K562 (cell line): ENCODE measurements around the gene RAB24. TPM values are rescaled to one million over a fixed set of nuclear protein-coding genes. Genes with fewer than 3 reads are reported as not detected.

ENCODE experiments used
- ATAC-seq: fragments of 200-7000 bp; cut with Tn5 transposase; 3 replicates; pipeline ENCODE4 v1.9.1; 2020; ENCODE audit warnings: moderate library complexity
- BruUV-seq: library from RNA; stranded (reverse); fragments of 400-500 nt; replicated peaks from 2 replicates; lab custom pipeline; 2021; lab: Mats Ljungman, UMichigan
- CTCF ChIA-PET: fragments of 300-600 bp; formaldehyde crosslinking; extraction: SDS; loops from one replicate; lab custom pipeline; 2021; ENCODE audit warnings: low intra/inter-chr PET ratio; lab: Yijun Ruan, JAX
- POLR2A ChIA-PET: fragments of 300-600, 350-650 bp; sonication (Branson Sonifier 250); formaldehyde crosslinking; extraction: SDS; loops from one replicate; lab custom pipeline; 2021; ENCODE audit warnings: antibody characterized with exemption, inconsistent platforms; lab: Yijun Ruan, JAX
- DNase-seq, 4 experiments: peaks; one replicate each; pipeline versions ENCODE4 v3.0.0 to v3.0.0-alpha.2; 2011 to 2018; ENCODE audit warnings: low spot score in 3 of 4, mixed read lengths in 3 of 4; ENCODE audit errors: extremely low read depth in 1 of 4
- FAIRE-seq: peaks from 2 replicates; lab custom pipeline; 2011; peaks lifted over from hg19 to GRCh38; lab: Jason Lieb, UNC
- H2AFZ ChIP-seq: 2 replicates; pipeline ENCODE4 v1.6.0; 2011; ENCODE audit warnings: low read depth, low read length, control low read depth, inconsistent platforms
- H3K27ac ChIP-seq: fragments of 200-600 bp; 3 replicates; pipeline ENCODE4 v1.8.0; 2011; ENCODE audit warnings: low read depth, mild to moderate bottlenecking, control low read depth, inconsistent platforms, low read length, moderate library complexity, mixed read lengths; ENCODE audit errors: extremely low read depth
- H3K27me3 ChIP-seq, 2 experiments: fragments of 300-600 bp in 1 of 2; 2 replicates in 1 of 2; 3 replicates in 1 of 2; pipeline versions ENCODE4 v1.6.0 to v1.8.0; 2011; ENCODE audit warnings: inconsistent platforms in 2 of 2, low read length in 2 of 2, mild to moderate bottlenecking in 1 of 2, mixed read lengths in 1 of 2, moderate library complexity in 1 of 2; ENCODE audit not compliant: control insufficient read depth in 2 of 2, insufficient read depth in 2 of 2
- H3K36me3 ChIP-seq: fragments of 300-600 bp; 3 replicates; pipeline ENCODE4 v1.8.0; 2011; ENCODE audit warnings: mild to moderate bottlenecking, low read length, inconsistent platforms; ENCODE audit not compliant: control insufficient read depth, insufficient read depth
- H3K4me1 ChIP-seq, 2 experiments: fragments of 200-600 bp in 1 of 2; replicated peaks in 1 of 2; 2 replicates in 1 of 2; 3 replicates in 1 of 2; pipeline versions ENCODE4 v1.5.1 to v1.8.0; 2011; ENCODE audit warnings: inconsistent platforms in 2 of 2, low read length in 2 of 2, mild to moderate bottlenecking in 1 of 2, mixed read lengths in 1 of 2, moderate library complexity in 1 of 2; ENCODE audit not compliant: control insufficient read depth in 2 of 2, insufficient read depth in 2 of 2
- H3K4me2 ChIP-seq: 2 replicates; pipeline ENCODE4 v1.6.1; 2011; ENCODE audit warnings: low read length, control low read depth, inconsistent platforms, mixed read lengths; ENCODE audit not compliant: insufficient read depth
- H3K4me3 ChIP-seq: fragments of 200-600 bp; sonication (generic), shearing (Covaris generic); 2 replicates; pipeline ENCODE4 v1.5.1; 2016; ENCODE audit warnings: control low read depth, inconsistent platforms
- H3K79me2 ChIP-seq: fragments of 200-600 bp; 3 replicates; pipeline ENCODE4 v1.8.0; 2011; ENCODE audit warnings: low read length, inconsistent platforms; ENCODE audit not compliant: control insufficient read depth, insufficient read depth
- H3K9ac ChIP-seq, 2 experiments: 2 replicates each; pipeline versions ENCODE4 v1.6.0 to v1.6.1; 2011; ENCODE audit warnings: low read depth in 2 of 2, low read length in 2 of 2, control low read depth in 1 of 2, inconsistent platforms in 1 of 2, mild to moderate bottlenecking in 1 of 2, mixed read lengths in 1 of 2; ENCODE audit not compliant: insufficient read depth in 1 of 2
- H3K9me1 ChIP-seq: one replicate; pipeline ENCODE4 v1.6.0; 2011; ENCODE audit warnings: inconsistent platforms, mild to moderate bottlenecking, low read length, moderate library complexity; ENCODE audit not compliant: control insufficient read depth, insufficient read depth
- H3K9me3 ChIP-seq: replicated peaks from 2 replicates; pipeline ENCODE4 v1.5.1; 2011; ENCODE audit warnings: low read depth, low read length, inconsistent platforms; ENCODE audit not compliant: control insufficient read depth, insufficient read depth
- H4K20me1 ChIP-seq: replicated peaks from 2 replicates; pipeline ENCODE4 v1.6.1; 2011; ENCODE audit warnings: low read length, inconsistent platforms, mixed read lengths; ENCODE audit not compliant: control insufficient read depth, insufficient read depth
- RB1 ChIP-seq: fragments of 450-650 bp; IDR thresholded peaks from 2 replicates; pipeline ENCODE4 v1.6.1; 2017; ENCODE audit warnings: low read depth, mild to moderate bottlenecking
- TEAD1 ChIP-seq, 2 experiments: fragments of 450-650 bp in 1 of 2; sonication (generic) in 1 of 2; formaldehyde crosslinking; IDR thresholded peaks; 2 replicates each; pipeline versions ENCODE4 v1.4.0 to v1.8.0; 2020 to 2022; ENCODE audit warnings: mild to moderate bottlenecking in 2 of 2, missing genetic modification reagents in 1 of 2
- ZNF224 ChIP-seq: sonication (generic); formaldehyde crosslinking; IDR thresholded peaks from 2 replicates; pipeline ENCODE4 v1.8.0; 2022; ENCODE audit warnings: mild to moderate bottlenecking, missing genetic modification reagents
- ZNF830 ChIP-seq: fragments of 250-450 bp; sonication (Bioruptor Pico); IDR thresholded peaks from 2 replicates; pipeline ENCODE4 v1.5.0; 2021; ENCODE audit warnings: mild to moderate bottlenecking
- WGBS: fragments of 100-300 bp; shearing (Covaris generic); methylation state at CpG from one replicate; pipeline ENCODE4 v1.1.6; 2016; ENCODE audit warnings: low coverage, mixed read lengths; ENCODE audit not compliant: insufficient coverage; ENCODE audit errors: missing lambda C conversion rate; 5-methylcytosine and 5-hydroxymethylcytosine counted together
- in situ Hi-C: fragments of 300-500 bp; cut with MboI; formaldehyde crosslinking; loops from 4 replicates; pipeline ENCODE4 v1.15.0; 2018; ENCODE audit warnings: inconsistent platforms, mixed read lengths
- intact Hi-C: fragments of 100-400 bp; cut with micrococcal nuclease; formaldehyde crosslinking; loops from 2 replicates; pipeline ENCODE4 v1.14.2; 2022
- polyA plus RNA-seq, 8 experiments: library from polyadenylated mRNA; depleted of rRNA in 4 of 8; stranded (reverse) in 5 of 8; unstranded in 3 of 8; fragments of >200 nt; fragmentation: Nextera tagmentation in 2 of 8; fragmentation: Illumina TruSeq in 1 of 8; extraction: Ambion mirVana in 2 of 8; extraction: Trizol in 1 of 8; gene quantifications; 2 replicates each; pipeline versions ENCODE4 v1.2.1 to v1.2.3, GENCODE V29; 2011 to 2014; ENCODE audit warnings: inconsistent platforms in 1 of 8, missing spikeins in 1 of 8
- total RNA-seq, 7 experiments: library from RNA; depleted of rRNA in 6 of 7; stranded (reverse); fragments of >200 nt in 6 of 7; fragmentation: Illumina TruSeq in 2 of 7; extraction: Trizol in 2 of 7; gene quantifications; 2 replicates each; pipeline versions ENCODE4 v1.2.1 to v1.2.3, GENCODE V29; 2011 to 2021; ENCODE audit warnings: low replicate concordance in 1 of 7
- TF ChIP-seq, protein P1 (sequence below), 3 experiments: fragments of 200-800 bp in 1 of 3; sonication (Bioruptor generic) in 1 of 3; sonication (generic) in 1 of 3; formaldehyde crosslinking in 1 of 3; IDR thresholded peaks; 2 replicates each; pipeline versions ENCODE4 v1.6.1 to v1.8.0; 2016 to 2022; ENCODE audit warnings: mild to moderate bottlenecking in 2 of 3, missing compliant biosample characterization in 2 of 3, missing genetic modification characterization in 2 of 3, missing genetic modification reagents in 1 of 3
- TF ChIP-seq, protein P2 (sequence below): fragments of 450-650 bp; IDR thresholded peaks from 2 replicates; pipeline ENCODE4 v1.6.1; 2016; ENCODE audit warnings: mild to moderate bottlenecking, moderate library complexity

RAB24 gene
- total and polyA plus RNA-seq, 9 of the 15 experiments (the other 6 are each of a cell fraction or from before 2014, with no cell fraction given), result 13.9 to 107 (median 34.8) TPM

DNA sequence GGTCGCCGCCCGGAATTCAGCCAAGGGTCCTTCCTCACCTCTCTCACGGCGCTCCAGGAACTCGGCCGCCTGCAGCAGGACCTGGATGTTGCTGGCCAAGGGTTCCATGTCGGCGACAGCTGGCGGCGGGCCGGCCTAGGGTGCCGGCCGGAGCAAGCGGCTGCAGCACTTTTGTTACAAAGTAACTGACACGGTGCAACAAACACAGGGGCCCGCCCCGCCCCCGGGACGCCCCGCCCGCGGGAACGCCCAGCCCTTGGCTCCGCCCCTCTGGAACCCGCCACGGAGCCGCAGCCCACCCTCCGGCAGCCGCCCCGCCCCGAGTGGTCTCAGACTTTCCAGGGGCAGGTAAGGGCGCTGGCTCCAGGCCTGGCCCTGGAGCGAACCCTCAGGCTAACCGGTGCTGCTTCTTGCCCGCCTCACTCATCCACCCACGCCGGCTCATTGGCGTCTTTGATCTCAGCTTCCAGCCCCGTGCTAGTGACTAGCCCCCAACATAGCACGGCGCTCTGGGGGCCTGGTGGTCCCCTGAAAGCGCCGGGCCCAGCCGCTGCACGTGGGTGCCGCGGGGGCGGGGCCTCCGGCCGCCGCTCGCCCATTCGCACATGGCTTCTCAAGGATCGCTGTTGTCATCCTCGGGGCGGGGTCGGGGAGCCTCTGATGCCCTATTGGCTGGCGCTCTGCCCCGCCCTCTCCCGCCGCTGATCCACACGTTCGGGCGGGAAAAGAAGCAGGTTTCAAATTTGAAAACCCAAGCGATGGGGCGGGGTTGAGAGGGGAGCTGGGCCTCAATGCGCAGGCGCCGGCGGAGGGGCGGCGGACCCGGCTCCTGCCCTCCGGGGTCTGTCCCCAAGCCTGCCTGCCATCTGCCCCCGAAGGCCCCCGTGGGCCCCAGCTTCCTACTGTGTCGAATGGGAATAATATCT is 8.5 kb upstream of the RAB24 start, which contains the start of gene MXD3:
Gene MXD3 (minus strand): TSS at position 176 of the 926 bp plus-strand sequence. CDS start 68 bp downstream, at position 108.
- Histone ChIP-seq H3K9me1 (no peaks in the 10 kb centered on the region), H3K36me3 (peaks cover 10% of the 10 kb centered on the region; the same call in 2 of the 3 replicates), H3K27ac (peak within 1 kb of the TSS; percentile 100), H4K20me1 (no peaks in the 10 kb centered on the region), H2AFZ (peak within 1 kb of the TSS; percentile 97), H3K27me3 (no peaks in the 10 kb centered on the region), H3K4me1 (peaks cover 23 to 77% of the 10 kb centered on the region in 2 experiments), H3K4me3 (peak within 1 kb of the TSS; percentile 62), H3K9ac (peak within 1 kb of the TSS; percentile 97 to 98), H3K9me3 (no peaks in the 10 kb centered on the region), H3K4me2 (peak within 1 kb of the TSS; percentile 95), H3K79me2 (peaks cover 12% of the 10 kb centered on the region; the same call in 2 of the 3 replicates)
- DNase-seq (peak; percentile 96 to 98 (median 97)), ATAC-seq (peak; percentile 86), FAIRE-seq (peak; percentile 95)
- under 1% methylated on average over 53 of the region's 78 CpGs for WGBS
- ChIA-PET CTCF (interaction anchor here (1.3 kb wide), 1 partner anchor 145 kb away, joined by 5 read pairs; no protein-coding TSS in a partner anchor), POLR2A (interaction anchor here (0.5 to 2.5 kb wide), 16 partner anchors 9 to 547 kb away, joined by 3 to 9 read pairs (median 4); partner anchors contain the start of genes LMAN2, PRELID1 and RAB24)
- intact Hi-C loops (loop anchor here (2.0 kb wide), 1 partner anchor 145 kb away; no protein-coding TSS in a partner anchor), in situ Hi-C loops (no loop called here)
- no TSS peak for BruUV-seq
- TF ChIP-seq TEAD1 (CRISPR knock-in tag; IDR thresholded peaks at IDR 0.05) (peak in 1 of 2 experiments; percentile 70; a peak in 2 of 4 replicates), RB1 (peak; percentile 82; the same call in 1 of the 2 replicates), ZNF224 (CRISPR knock-in tag) (0 out of 2 replicates have a peak, but pooled peaks have one; percentile 37), ZNF830 (CRISPR knock-in tag) (no peak)
- TF ChIP-seq, protein P1, sequence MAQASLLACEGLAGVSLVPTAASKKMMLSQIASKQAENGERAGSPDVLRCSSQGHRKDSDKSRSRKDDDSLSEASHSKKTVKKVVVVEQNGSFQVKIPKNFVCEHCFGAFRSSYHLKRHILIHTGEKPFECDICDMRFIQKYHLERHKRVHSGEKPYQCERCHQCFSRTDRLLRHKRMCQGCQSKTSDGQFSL (CRISPR knock-in tag; IDR thresholded peaks at IDR 0.05), result 0 out of 2 replicates have a peak, but pooled peaks have one; percentile 10
- TF ChIP-seq, protein P1 (tag; IDR thresholded peaks at IDR 0.05), result no peak
- TF ChIP-seq, protein P2, sequence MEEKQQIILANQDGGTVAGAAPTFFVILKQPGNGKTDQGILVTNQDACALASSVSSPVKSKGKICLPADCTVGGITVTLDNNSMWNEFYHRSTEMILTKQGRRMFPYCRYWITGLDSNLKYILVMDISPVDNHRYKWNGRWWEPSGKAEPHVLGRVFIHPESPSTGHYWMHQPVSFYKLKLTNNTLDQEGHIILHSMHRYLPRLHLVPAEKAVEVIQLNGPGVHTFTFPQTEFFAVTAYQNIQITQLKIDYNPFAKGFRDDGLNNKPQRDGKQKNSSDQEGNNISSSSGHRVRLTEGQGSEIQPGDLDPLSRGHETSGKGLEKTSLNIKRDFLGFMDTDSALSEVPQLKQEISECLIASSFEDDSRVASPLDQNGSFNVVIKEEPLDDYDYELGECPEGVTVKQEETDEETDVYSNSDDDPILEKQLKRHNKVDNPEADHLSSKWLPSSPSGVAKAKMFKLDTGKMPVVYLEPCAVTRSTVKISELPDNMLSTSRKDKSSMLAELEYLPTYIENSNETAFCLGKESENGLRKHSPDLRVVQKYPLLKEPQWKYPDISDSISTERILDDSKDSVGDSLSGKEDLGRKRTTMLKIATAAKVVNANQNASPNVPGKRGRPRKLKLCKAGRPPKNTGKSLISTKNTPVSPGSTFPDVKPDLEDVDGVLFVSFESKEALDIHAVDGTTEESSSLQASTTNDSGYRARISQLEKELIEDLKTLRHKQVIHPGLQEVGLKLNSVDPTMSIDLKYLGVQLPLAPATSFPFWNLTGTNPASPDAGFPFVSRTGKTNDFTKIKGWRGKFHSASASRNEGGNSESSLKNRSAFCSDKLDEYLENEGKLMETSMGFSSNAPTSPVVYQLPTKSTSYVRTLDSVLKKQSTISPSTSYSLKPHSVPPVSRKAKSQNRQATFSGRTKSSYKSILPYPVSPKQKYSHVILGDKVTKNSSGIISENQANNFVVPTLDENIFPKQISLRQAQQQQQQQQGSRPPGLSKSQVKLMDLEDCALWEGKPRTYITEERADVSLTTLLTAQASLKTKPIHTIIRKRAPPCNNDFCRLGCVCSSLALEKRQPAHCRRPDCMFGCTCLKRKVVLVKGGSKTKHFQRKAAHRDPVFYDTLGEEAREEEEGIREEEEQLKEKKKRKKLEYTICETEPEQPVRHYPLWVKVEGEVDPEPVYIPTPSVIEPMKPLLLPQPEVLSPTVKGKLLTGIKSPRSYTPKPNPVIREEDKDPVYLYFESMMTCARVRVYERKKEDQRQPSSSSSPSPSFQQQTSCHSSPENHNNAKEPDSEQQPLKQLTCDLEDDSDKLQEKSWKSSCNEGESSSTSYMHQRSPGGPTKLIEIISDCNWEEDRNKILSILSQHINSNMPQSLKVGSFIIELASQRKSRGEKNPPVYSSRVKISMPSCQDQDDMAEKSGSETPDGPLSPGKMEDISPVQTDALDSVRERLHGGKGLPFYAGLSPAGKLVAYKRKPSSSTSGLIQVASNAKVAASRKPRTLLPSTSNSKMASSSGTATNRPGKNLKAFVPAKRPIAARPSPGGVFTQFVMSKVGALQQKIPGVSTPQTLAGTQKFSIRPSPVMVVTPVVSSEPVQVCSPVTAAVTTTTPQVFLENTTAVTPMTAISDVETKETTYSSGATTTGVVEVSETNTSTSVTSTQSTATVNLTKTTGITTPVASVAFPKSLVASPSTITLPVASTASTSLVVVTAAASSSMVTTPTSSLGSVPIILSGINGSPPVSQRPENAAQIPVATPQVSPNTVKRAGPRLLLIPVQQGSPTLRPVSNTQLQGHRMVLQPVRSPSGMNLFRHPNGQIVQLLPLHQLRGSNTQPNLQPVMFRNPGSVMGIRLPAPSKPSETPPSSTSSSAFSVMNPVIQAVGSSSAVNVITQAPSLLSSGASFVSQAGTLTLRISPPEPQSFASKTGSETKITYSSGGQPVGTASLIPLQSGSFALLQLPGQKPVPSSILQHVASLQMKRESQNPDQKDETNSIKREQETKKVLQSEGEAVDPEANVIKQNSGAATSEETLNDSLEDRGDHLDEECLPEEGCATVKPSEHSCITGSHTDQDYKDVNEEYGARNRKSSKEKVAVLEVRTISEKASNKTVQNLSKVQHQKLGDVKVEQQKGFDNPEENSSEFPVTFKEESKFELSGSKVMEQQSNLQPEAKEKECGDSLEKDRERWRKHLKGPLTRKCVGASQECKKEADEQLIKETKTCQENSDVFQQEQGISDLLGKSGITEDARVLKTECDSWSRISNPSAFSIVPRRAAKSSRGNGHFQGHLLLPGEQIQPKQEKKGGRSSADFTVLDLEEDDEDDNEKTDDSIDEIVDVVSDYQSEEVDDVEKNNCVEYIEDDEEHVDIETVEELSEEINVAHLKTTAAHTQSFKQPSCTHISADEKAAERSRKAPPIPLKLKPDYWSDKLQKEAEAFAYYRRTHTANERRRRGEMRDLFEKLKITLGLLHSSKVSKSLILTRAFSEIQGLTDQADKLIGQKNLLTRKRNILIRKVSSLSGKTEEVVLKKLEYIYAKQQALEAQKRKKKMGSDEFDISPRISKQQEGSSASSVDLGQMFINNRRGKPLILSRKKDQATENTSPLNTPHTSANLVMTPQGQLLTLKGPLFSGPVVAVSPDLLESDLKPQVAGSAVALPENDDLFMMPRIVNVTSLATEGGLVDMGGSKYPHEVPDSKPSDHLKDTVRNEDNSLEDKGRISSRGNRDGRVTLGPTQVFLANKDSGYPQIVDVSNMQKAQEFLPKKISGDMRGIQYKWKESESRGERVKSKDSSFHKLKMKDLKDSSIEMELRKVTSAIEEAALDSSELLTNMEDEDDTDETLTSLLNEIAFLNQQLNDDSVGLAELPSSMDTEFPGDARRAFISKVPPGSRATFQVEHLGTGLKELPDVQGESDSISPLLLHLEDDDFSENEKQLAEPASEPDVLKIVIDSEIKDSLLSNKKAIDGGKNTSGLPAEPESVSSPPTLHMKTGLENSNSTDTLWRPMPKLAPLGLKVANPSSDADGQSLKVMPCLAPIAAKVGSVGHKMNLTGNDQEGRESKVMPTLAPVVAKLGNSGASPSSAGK, result peak; percentile 83
